Hippocampal formation (tissue), 2 donors: ENCODE results near the gene ATP7A.
"Not testable (repeated sequence)": the region's sequence is repeated elsewhere in the genome, so short reads cannot be mapped to it uniquely, and the experiment has no call there.

Experiments used
- DNase-seq, 2 donors: peaks; one replicate each; lab custom pipeline; 2025; lab: John Stamatoyannopoulos, UW

ATP7A gene

GRCh38 chrX:77910108-77910840 lies at the start of gene ATP7A:
TSS of gene ATP7A (plus strand) at chrX:77910693. CDS start at chrX:77971642, 60,949 bp downstream.
- peak; percentile 75 to 80 for DNase-seq

DNA sequence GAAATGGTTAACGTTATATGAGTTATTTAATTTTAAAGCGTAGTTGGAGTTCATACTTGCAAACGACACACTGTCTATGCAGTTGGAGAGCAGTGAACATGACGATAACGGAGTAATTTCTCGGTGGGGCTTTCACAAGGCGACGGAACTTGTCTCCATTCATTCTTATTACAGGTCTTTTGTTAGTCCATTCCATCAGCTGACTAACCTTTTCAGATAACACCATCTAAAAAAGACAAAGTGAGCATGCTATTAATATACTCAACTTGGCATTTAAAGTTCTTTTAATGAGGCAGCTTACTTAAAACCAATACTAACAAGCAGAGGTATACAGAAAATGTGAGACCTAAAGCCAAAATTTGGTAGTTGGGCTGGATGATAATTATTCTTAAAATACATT lies 35.1 kb upstream of the ATP7A start:
- DNase-seq = no peak

DNA sequence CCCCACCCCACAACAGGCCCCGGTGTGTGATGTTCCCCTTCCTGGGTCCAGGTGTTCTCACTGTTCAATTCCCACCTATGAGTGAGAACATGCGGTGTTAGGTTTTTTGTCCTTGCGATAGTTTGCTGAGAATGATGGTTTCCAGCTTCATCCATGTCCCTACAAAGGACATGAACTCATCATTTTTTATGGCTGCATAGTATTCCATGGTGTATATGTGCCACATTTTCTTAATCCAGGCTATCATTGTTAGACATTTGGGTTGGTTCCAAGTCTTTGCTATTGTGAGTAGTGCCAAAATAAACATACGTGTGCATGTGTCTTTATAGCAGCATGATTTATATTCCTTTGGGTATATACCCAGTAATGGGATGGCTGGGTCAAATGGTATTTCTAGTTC lies 29.1 kb upstream of the ATP7A start:
- DNase-seq = not testable (repeated sequence)

DNA sequence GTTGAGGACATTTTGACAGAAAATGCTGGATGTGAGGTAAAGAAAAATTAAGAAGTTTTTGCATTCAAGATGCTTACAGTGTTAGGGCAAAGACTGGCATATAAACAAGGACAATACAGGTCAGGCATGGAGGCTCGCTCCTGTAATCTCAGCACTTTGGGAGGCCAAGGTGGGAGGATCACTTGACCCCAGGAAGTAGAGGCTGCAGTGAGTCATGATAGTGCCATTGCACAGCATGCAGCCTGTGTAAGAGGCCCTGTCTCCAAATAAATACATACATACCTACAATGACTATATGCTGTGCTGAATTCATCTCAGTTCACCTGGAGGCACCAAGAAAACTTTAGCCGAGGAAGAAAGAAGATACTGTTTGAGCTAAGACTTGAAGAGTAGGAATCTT lies 17.6 kb upstream of the ATP7A start:
- DNase-seq = no peak

GRCh38 chrX:77893713-77894112 lies 16.8 kb upstream of the ATP7A start:
- DNase-seq = no peak

DNA sequence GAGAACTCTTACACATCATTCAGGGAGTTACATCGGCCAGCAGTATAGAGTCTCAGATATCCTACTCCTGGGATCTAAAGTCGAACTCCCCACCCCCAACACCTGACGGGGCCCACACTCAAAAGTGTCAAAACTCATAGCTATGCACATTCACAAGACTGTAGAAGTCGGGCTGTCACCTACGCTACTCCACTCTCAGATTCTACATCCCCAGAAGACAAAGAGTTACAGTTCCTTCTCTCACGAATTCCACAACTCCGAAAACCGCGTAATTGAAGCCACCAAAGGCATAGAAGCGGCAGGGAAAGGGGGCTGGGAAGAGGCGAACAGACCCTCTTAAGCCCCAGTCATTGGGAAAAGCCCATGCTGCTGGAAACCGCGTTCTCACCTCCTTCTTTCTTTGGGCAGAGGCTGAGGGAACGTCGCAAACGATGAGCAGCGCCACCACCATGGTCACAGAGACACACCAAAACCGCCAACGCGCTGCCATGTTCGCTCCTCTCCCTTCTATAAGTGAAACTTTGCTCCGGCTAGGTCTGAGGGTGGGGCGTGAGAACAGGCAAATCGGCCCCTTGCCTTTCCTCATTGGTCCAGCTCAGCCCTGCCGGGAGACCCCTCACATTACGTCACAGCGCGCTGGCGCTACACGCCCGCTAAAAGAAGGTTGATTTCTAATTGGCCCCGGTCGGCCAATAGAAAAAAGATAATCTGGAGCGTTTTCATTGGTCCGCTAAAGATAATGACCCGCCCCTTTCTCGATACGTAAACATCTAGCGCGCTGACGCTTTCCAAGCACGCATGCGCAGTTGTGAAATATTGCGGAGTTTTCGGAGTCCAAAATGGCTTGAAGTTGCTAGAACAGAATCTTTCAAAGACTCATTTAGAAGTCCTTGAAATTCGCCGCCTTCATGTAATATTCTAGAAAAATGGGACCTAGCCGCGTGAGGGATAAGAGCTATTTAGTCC lies 15.3 kb upstream of the ATP7A start, which contains the start of gene MAGT1:
MAGT1 (minus strand) TSS at position 515 of the 966 bp plus-strand sequence; CDS start at position 490, 25 bp downstream.
- peak; percentile 86 to 93 for DNase-seq

DNA sequence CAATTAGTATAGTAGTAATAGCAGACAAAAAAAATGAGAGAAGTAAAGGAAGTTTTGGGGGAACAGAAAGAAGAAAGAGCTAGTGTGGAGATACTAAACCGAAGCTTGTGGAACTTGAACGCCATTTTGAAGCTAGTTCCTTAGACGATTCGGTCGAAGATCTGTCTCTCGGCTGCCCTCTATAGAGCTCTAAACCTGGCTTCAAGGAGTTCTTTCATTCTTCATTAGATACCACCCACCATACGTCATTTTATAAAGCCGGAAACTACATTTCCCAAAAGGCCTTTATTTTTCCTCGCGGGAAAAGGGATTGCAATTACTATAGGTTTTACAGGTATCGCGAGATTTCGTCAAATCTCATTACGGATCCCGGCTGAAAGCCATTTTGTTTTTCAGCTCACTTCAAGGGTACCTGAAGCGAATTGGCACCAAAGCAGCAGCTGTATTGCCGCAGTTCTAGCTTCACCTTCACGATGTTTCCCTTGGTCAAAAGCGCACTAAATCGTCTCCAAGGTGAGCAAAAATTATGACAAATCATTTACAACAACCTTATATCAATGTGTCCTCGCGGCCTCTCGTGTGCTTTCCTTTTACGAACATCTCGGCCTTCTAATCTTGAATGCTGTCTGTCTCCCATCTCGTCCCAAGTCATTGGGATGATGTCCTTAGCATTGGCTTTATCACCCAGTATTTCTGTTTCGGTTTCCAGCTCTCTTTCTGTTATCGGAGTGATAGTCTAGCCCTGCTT lies 11.2 kb upstream of the ATP7A start, which contains the start of gene COX7B:
COX7B (plus strand) TSS at position 388 of the 748 bp plus-strand sequence; CDS start at position 474, 86 bp downstream.
- peak; percentile 53 to 96 for DNase-seq

GRCh38 chrX:77900688-77901087 lies 9.8 kb upstream of the ATP7A start:
- DNase-seq = no peak

- DNase-seq = no peak
These were observed 9.0 kb upstream of the ATP7A start for GRCh38 chrX:77901506-77901905.

- no peak for DNase-seq
These were observed 6.9 kb downstream of the ATP7A start for GRCh38 chrX:77917294-77917933.

GRCh38 chrX:77918568-77918967 lies 8.1 kb downstream of the ATP7A start:
- DNase-seq = no peak

DNA sequence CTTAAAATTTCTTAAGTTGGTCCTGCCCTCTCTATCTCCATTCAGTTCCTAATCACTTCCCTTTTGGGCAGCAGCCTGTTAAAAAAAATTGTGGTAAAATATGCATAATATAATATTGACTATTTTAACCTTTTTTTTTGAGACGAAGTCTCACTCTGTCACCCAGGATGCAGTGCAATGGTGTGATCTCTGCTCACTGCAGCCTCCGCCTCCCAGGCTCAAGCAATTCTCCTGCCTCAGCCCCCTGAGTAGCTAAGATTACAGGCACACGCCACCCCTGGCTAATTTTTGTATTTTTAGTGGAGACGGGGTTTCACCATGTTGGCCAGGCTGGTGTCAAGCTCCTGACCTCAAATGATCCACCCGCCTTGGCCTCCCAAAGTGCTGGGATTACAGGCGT lies 8.9 kb downstream of the ATP7A start:
- DNase-seq = not testable (repeated sequence)

DNA sequence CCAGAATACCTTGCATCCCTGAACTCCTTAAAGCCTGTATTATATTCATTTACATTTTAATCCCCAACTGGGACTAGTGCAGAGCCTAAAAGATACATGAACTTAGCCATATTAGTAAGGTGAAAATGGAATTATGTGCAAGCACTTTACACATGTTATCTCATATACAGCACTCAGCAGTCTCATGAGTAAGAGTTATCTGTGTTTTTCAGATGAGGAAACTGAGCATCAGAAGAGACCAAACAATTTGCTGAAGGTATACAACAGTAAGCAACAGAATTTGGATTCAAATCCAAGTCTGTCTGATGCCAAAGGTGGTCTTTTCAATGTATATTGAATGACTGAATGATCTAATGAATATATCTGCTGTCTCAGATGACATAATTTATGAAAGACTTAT lies 12.3 kb downstream of the ATP7A start:
- no peak for DNase-seq

DNA sequence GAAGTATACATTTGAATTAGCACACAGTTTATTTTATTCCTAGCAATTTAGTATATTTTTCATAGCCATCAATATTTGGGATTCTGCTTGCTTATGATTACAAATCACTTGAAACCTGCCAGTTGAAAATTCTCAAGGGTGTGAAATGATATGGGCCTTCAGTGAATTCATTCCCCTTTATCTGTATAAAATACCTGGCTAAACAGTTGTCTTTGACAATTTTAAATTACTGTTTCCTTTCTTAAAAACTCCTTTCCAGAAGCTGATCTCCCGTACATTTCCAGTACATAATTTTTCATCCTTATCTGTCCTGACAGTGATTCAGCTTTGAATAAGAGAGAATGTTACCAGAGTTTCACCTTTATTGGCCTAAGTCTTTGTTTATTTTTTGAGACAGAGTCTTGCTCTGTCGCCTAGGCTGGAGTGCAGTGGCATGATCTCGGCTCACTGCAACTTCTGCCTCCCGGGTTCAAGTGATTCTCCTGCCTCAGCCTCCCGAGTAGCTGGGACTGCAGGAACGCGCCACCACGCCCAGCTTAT lies 13.9 kb downstream of the ATP7A start:
- no peak for DNase-seq

DNA sequence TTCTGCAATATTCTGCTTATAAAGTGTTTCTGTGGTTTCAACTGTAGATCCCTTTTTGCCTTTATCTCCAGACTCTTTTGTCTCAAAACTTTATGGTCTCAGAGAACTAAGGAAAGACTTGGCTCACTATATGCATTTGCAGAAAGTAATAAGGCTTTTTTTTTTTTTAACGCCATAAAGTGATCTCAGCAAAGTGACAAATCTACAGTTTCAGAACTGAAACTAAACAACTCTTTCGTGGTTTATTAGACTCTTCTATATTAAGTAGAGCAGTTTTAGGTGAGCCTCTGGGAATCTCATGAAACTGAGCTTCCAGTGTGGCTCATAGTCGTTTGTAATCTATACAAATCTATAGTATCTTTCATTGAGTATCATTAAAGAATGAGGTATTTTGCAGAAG lies 15.3 kb downstream of the ATP7A start:
- DNase-seq = no peak

DNA sequence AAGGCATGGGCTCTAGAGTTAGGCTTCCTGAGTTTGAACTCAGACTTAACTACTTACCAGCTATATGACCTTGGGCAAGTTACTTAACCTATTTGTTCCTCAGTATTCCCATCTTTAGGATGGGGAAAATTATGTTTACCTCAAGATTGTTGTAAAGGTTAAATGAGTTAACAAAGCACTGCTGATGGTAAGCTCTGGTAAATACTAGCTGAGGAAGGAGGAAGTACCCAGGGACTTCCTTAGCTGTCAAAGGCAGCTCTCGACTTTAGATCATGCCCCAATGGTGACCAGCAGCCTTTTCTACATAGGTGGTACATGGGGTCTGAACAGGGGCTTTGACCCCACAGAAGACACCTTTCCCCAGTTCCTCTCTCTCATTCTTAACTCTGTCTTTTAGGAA lies 20.1 kb downstream of the ATP7A start:
- DNase-seq = no peak

DNA sequence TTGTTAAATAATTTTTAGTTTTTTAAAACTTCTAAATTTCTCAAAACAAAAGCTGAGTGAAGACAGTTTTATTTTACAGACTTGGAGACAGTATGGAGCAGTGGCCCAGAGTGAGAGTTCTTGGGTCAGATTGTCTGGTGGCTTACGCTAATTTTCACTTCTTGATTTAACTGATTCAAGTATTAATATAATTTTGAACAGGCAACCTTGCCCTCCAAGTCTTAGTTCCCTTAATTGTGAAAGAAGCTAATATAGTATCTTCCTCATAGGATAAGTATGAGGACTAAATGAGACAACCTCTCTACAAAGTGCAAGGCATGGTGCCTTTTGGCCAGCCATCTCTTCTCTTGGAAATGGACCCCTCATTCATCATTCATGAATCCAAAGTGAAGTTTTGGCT lies 25.4 kb downstream of the ATP7A start:
- DNase-seq = no peak

DNA sequence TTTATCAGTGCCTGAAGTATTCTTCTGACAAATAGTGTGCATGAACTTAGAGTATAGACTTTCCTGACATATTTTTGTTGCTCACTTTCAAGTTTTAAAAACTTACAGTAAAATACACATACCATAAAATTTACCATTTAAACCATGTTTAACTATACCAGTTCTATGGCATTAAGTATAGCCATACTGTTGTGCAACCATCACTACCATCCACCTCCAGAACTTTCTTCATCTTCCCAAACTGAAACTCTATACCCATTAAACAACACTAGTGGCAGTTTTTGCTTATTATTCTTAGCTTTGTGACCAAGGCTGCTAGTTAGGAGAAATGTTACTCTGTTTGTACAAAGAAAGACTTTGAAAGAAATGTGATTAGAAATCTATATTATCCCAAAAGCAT lies 25.8 kb downstream of the ATP7A start:
- DNase-seq = no peak

DNA sequence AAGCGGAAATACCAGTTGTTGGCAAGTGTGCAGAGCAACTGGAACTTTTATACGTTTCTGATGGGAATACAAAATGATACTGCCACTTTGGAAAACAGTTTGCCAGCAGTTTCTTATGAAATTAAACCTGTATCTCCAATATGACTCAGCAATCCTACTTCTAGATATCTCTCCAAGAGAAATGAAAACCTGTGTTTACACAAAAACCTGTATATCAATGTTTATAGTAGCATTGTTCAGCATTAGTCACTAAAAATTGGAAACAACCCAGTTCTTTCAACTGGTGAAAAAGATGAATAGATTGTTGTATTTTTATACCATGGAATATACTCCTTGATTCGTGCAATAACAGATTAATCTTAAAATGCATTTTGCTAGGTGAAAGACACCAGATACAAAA lies 26.8 kb downstream of the ATP7A start:
- DNase-seq = no peak

DNA sequence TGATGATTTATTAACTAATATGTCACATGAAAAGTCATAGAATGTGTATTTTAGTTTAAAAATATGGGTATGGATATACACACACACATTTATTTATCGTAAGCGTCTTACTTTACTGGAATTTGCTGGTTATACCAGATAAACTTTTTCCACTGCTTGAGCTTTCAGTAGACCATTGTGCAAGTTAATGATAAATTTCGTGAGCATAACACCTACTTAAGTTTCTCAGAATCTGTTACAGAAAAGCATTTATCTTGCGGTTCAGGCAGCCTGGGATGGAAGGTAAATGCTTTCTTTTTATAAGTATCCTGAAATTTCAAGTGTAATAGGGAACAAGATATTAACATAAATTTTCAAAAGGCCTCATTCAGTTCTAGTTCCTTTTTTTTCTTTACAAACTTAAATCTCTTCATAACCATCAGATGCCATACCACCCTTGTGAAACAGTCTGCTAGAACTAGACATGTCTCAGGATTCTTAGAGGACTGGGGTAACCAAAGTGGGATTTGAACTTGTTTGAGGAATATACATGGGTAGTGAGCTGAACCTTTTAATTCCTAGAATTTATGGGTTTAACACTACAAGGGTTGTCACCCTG lies 27.7 kb downstream of the ATP7A start:
- DNase-seq = no peak

- DNase-seq = not testable (repeated sequence)
These were observed 34.5 kb downstream of the ATP7A start for GRCh38 chrX:77945031-77945430.
